ENCODE results near the gene CDC40.

DNA sequence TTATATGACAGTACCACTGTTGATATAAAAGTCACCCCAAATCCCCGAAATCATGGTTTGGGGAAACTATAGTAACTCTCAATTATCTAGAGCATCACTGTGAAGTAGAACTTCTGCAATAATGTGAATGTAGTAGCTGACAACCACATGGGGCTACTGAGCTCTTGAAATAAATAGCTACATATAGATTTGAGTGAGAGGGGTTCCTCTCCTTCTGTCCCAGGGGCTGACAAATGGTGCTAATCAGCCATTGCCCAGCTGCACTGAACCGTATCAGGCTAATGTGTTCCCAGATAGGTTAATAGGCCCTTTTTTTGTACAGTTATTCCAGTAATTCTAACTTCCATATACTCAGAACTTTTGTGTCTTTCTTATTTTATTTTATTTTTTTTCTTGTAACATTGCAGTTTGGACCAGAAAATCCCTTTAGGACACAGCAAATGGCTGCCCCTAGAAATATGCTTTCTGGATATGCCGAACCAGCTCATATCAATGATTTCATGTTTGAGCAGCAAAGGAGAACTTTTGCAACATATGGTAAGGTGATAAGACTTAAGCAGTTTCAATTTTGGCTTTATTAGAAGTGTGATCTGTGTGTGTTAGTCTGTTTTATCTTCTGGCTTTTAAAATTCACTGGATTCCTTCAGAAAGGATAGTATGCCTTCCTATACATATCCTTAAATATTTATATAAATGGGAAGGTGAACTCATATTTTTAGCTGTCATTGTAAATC, 21.1 kb downstream of the CDC40 start:
- TF ChIP-seq, protein P1, sequence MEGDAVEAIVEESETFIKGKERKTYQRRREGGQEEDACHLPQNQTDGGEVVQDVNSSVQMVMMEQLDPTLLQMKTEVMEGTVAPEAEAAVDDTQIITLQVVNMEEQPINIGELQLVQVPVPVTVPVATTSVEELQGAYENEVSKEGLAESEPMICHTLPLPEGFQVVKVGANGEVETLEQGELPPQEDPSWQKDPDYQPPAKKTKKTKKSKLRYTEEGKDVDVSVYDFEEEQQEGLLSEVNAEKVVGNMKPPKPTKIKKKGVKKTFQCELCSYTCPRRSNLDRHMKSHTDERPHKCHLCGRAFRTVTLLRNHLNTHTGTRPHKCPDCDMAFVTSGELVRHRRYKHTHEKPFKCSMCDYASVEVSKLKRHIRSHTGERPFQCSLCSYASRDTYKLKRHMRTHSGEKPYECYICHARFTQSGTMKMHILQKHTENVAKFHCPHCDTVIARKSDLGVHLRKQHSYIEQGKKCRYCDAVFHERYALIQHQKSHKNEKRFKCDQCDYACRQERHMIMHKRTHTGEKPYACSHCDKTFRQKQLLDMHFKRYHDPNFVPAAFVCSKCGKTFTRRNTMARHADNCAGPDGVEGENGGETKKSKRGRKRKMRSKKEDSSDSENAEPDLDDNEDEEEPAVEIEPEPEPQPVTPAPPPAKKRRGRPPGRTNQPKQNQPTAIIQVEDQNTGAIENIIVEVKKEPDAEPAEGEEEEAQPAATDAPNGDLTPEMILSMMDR (IDR thresholded peaks at IDR 0.05 in 4 of 5, conservative IDR thresholded peaks at IDR 0.05 in 1 of 5), result no peak
- no peak for TF ChIP-seq POLR2A (IDR thresholded peaks at IDR 0.05)
